Omental fat pad (tissue), 4 donors: ENCODE data around the gene DOCK4. TPM values are rescaled to one million over a fixed set of nuclear protein-coding genes. Genes with fewer than 3 reads are reported as not detected.

Source experiments
- ATAC-seq: fragments of 150-250 bp; one replicate; pipeline ENCODE4 v1.9.1; 2016; ENCODE audit warnings: mild to moderate bottlenecking, moderate library complexity; ENCODE audit not compliant: low FRiP score
- DNase-seq: peaks from one replicate; pipeline ENCODE4 v3.0.0-alpha.2; 2019; ENCODE audit warnings: low spot score
- total RNA-seq, 4 donors: library from RNA; depleted of rRNA; stranded (reverse); fragments of >200 nt; gene quantifications; one replicate each; pipeline ENCODE4 v1.1.0, GENCODE V29; 2016
- TF ChIP-seq, protein P1 (sequence below), 3 donors: fragments of 450-650 bp; IDR thresholded peaks; one replicate each; pipeline ENCODE4 v1.5.1; 2016 to 2017; ENCODE audit warnings: antibody characterized with exemption in 3 of 3, mild to moderate bottlenecking in 3 of 3, moderate library complexity in 2 of 3

Gene DOCK4
- total RNA-seq, 4 donors from 2014 or later, result 47.5 to 86.9 (median 59.7) TPM

DNA sequence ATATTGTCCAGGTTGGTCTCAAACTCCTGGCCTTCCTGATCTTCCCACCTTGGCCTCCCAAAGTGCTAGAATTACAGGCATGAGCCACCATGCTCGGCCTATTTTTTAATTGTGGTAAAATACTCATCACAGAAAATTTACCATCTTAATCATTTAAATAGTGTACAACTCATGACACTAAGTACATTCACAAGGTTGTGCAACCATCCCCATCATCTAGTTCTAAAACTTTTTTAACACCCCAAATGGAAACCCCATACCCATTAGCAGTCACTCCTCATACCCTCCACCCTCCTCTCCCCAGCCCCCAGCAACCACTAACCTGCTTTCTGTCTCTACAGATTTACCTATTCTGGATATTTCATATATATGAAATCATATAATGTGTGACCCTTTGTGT, 90.3 kb downstream of the DOCK4 start:
- DNase-seq (no peak), ATAC-seq (no peak)
- TF ChIP-seq, protein P1, sequence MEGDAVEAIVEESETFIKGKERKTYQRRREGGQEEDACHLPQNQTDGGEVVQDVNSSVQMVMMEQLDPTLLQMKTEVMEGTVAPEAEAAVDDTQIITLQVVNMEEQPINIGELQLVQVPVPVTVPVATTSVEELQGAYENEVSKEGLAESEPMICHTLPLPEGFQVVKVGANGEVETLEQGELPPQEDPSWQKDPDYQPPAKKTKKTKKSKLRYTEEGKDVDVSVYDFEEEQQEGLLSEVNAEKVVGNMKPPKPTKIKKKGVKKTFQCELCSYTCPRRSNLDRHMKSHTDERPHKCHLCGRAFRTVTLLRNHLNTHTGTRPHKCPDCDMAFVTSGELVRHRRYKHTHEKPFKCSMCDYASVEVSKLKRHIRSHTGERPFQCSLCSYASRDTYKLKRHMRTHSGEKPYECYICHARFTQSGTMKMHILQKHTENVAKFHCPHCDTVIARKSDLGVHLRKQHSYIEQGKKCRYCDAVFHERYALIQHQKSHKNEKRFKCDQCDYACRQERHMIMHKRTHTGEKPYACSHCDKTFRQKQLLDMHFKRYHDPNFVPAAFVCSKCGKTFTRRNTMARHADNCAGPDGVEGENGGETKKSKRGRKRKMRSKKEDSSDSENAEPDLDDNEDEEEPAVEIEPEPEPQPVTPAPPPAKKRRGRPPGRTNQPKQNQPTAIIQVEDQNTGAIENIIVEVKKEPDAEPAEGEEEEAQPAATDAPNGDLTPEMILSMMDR (IDR thresholded peaks at IDR 0.05), result no peak

DNA sequence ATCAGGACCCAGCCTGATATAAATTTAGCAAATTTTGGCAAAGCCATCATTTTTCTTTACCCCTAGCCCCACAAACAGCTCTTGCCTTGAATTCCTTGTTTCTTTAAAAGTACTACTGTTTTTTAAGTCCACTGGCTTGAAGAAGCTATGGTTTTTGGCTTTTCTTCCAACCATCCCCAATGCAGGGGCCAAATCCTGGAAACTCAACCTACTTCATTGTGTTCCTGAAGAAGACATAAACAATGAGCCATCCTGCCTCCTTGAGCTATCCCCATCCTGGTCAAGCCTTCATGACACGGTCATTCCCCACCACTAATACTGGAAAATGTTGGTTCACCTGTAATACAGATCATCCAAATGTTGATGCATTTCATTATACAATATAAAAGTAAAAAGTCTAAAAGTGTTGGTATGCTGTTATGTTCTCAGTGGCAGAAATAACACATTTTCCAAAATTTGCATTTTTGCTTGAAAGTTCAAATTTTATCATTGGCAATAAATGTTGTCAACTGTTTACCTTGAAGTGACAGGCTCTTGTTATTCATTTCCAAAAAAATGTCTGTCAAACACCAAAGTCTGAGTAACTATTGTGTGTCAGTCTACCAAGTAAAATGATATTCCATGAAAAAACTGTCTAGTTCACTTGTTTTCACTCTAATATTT, 92.2 kb downstream of the DOCK4 start:
- ATAC-seq (no peak), DNase-seq (no peak)
- TF ChIP-seq, protein P1 (IDR thresholded peaks at IDR 0.05), result no peak

DNA sequence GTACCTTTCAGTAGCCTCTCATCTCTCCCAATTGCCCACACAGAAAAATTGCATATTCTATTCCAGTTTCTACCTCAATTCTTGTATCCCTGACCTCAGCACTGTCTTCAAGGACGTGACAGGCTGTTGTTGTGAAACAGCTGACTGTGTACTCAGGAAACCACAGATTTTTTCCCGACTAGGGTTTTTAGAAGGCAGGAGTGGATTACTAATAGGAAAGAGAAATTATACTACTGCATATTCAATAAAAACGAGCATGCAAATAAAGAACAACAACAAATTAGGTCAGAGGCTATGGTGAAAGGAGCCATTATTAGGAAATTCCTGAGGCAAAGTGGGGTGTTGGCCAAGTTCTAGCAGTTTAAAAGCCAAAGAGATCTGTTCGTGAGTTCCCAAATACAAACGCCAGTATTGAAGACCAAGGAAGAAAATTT, 93.4 kb downstream of the DOCK4 start:
- no peak for DNase-seq
- peak; percentile 68 for ATAC-seq
- TF ChIP-seq, protein P1 (IDR thresholded peaks at IDR 0.05), result no peak

DNA sequence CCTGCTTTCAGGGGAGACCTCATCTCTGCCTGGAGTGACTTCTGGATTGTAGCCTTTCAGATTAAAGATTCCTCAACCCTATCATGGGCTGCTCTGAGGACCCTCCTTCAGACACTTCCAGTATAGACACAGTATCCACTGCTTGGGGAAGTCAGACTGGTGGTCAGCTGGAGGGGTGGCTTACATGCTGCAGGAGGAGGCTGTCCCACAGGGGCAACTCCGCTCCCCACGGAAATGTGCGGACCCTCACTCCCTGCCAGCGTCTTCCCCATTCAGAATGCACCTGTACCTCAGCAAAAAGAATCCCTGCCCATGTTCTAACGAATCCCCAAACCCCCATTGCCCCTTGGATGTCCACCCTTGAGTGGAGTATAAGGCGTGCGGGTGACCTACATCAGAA, 95.5 kb downstream of the DOCK4 start:
- TF ChIP-seq, protein P1 (IDR thresholded peaks at IDR 0.05), result no peak
- ATAC-seq, result no peak
- DNase-seq, result no peak

DNA sequence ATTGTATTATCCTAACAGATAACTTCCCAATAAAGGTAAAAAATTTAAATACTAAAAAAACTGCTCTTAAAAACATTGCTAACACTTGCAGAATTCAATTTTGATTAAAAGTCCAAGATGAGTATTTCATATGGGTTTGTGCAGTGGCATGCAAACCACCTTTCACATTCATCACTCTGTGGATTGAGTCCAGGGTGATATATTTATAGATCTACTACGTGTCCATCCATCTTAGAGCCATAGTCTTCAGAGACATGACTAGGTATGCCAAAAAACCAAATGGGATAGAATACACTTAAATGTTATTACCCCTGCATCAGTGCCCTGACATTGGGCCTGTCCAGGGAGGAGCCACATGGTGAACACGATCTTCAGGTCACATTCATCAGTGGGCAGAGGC, 96.0 kb downstream of the DOCK4 start:
- DNase-seq (no peak), ATAC-seq (no peak)
- TF ChIP-seq, protein P1 (IDR thresholded peaks at IDR 0.05), result no peak

DNA sequence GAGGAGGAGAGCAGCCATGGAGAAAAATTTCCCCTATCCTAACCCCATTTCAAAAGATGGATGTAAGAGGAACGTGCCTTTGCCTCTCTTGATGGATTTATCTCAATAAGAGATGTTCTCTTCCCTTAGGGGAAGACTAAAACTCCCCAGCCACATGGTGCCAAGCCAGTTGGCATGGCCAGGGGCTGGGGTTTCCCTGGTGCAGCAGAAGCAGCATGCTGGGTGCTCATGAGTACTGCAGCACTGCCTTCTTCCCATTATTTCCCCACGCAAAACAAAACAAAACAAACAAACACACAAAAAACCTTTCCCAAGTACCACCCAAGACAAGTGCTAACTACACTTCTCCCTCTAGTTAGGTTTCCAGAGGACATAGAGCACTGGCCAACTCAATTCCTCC, 97.2 kb downstream of the DOCK4 start:
- ATAC-seq (no peak), DNase-seq (no peak)
- TF ChIP-seq, protein P1 (IDR thresholded peaks at IDR 0.05), result no peak
